Osteoblast (primary cell): ENCODE data around the gene TSPAN5. TPM values are rescaled to one million over a fixed set of nuclear protein-coding genes. Genes with fewer than 3 reads are reported as not detected.

ENCODE experiments used
- DNase-seq: peaks from one replicate; pipeline ENCODE4 v3.0.0; 2011; ENCODE audit warnings: low spot score, mixed read lengths; ENCODE audit not compliant: insufficient read length; ENCODE audit errors: missing footprints
- H2AFZ ChIP-seq: 2 replicates; pipeline ENCODE4 v1.6.0; 2011; ENCODE audit warnings: mild to moderate bottlenecking, low read length
- H3K27ac ChIP-seq: 2 replicates; pipeline ENCODE4 v1.5.1; 2011; ENCODE audit warnings: mild to moderate bottlenecking, low read depth, low read length, moderate library complexity
- H3K27me3 ChIP-seq: 2 replicates; pipeline ENCODE4 v1.6.0; 2012; ENCODE audit warnings: mild to moderate bottlenecking, control low read depth, inconsistent platforms, low read length, moderate library complexity; ENCODE audit not compliant: insufficient read depth
- H3K36me3 ChIP-seq: 2 replicates; pipeline ENCODE4 v1.5.1; 2011; ENCODE audit warnings: mild to moderate bottlenecking, low read length, control low read depth, moderate library complexity; ENCODE audit not compliant: insufficient read depth
- H3K4me1 ChIP-seq: 2 replicates; pipeline ENCODE4 v1.5.1; 2011; ENCODE audit warnings: mild to moderate bottlenecking, low read length, control low read depth, moderate library complexity; ENCODE audit not compliant: insufficient read depth
- H3K4me2 ChIP-seq: 2 replicates; pipeline ENCODE4 v1.6.0; 2011; ENCODE audit warnings: mild to moderate bottlenecking, low read length; ENCODE audit not compliant: insufficient read depth
- H3K4me3 ChIP-seq: fragments of 200-600 bp; sonication (generic); 3 replicates; pipeline ENCODE4 v1.5.1; 2012; ENCODE audit warnings: mild to moderate bottlenecking, low read length, inconsistent platforms; ENCODE audit not compliant: insufficient read depth
- H3K79me2 ChIP-seq: 2 replicates; pipeline ENCODE4 v1.6.0; 2012; ENCODE audit warnings: mild to moderate bottlenecking, low read length, control low read depth, inconsistent platforms; ENCODE audit not compliant: insufficient read depth
- H3K9me3 ChIP-seq: 2 replicates; pipeline ENCODE4 v1.5.1; 2011; ENCODE audit warnings: low read depth, low read length, control low read depth
- H4K20me1 ChIP-seq: 2 replicates; pipeline ENCODE4 v1.6.0; 2012; ENCODE audit warnings: mild to moderate bottlenecking, low read length, control low read depth; ENCODE audit not compliant: insufficient read depth
- total RNA-seq: library from RNA; depleted of rRNA; stranded (reverse); fragments of >200 nt; gene quantifications from 2 replicates; pipeline ENCODE4 v1.2.3, GENCODE V29; 2012
- TF ChIP-seq, protein P1 (sequence below): IDR thresholded peaks from 2 replicates; pipeline ENCODE4 v1.5.1; 2011; ENCODE audit warnings: mild to moderate bottlenecking, low read depth, low read length, moderate library complexity; ENCODE audit errors: extremely low read depth

The TSPAN5 gene
- total RNA-seq, 1 donor, result 36.9 TPM

DNA sequence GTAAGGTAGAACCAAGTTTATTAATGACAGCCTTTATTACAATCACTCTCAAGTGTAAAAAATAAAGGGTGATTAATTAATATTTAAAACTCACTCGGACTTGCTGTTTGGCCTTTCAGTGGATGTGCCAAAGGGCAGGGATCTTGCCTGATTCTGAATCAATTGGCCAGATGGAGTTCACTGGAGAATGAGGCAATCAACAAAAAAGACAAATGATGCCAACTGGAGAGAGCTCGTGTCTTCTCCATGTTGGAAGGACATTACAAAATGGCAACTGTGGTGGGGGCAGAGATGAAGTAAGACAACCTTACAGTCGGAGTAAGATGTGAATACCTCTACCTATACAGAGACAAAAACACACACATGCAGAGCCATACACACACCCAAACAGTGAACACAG lies 188.0 kb downstream of the TSPAN5 start:
- H3K36me3 ChIP-seq, result peaks cover 12% of the 10 kb centered on the region
- H3K9me3 ChIP-seq, result no peaks in the 10 kb centered on the region
- TF ChIP-seq, protein P1, sequence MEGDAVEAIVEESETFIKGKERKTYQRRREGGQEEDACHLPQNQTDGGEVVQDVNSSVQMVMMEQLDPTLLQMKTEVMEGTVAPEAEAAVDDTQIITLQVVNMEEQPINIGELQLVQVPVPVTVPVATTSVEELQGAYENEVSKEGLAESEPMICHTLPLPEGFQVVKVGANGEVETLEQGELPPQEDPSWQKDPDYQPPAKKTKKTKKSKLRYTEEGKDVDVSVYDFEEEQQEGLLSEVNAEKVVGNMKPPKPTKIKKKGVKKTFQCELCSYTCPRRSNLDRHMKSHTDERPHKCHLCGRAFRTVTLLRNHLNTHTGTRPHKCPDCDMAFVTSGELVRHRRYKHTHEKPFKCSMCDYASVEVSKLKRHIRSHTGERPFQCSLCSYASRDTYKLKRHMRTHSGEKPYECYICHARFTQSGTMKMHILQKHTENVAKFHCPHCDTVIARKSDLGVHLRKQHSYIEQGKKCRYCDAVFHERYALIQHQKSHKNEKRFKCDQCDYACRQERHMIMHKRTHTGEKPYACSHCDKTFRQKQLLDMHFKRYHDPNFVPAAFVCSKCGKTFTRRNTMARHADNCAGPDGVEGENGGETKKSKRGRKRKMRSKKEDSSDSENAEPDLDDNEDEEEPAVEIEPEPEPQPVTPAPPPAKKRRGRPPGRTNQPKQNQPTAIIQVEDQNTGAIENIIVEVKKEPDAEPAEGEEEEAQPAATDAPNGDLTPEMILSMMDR, result no peak
- no peaks in the 10 kb centered on the region for H4K20me1 ChIP-seq
- H3K27me3 ChIP-seq, result no peaks in the 10 kb centered on the region
- H3K79me2 ChIP-seq, result no peaks in the 10 kb centered on the region
- no peak for DNase-seq
- H3K27ac ChIP-seq, result peak overlapping the region; percentile 76
- H3K4me1 ChIP-seq, result peaks cover 44% of the 10 kb centered on the region
- peak overlapping the region; percentile 49 for H3K4me2 ChIP-seq
- no peak overlapping the region for H3K4me3 ChIP-seq
- H2AFZ ChIP-seq, result peak overlapping the region; percentile 8

DNA sequence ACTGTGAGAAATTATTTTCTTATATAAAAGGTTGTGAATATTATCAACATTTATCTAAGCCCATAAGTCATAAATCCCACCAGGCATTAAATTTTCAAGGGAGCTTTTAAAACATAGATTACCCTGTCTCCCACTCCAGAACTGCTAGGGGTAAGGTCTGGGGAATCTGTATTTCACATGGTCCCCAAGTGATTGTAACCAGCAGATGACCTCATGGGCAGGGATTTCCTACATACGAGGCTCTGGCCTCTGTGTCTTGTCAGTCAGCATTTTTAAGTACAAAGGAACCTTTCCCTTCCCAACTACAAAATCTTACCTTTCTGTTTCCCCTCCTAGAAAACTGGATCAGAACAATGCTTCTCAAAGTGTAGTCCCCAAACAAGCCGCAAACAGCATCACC lies 188.6 kb downstream of the TSPAN5 start:
- Histone ChIP-seq H3K27me3 (no peaks in the 10 kb centered on the region), H2AFZ (no peak overlapping the region), H3K4me2 (no peak overlapping the region), H3K4me1 (peaks cover 43% of the 10 kb centered on the region), H3K4me3 (no peak overlapping the region), H3K27ac (peak overlapping the region; percentile 76), H4K20me1 (no peaks in the 10 kb centered on the region), H3K9me3 (no peaks in the 10 kb centered on the region), H3K36me3 (peaks cover 11% of the 10 kb centered on the region), H3K79me2 (no peaks in the 10 kb centered on the region)
- peak; percentile 60 for DNase-seq
- TF ChIP-seq, protein P1, result no peak

GRCh38 chr4:98468709-98469108 lies 189.7 kb downstream of the TSPAN5 start:
- Histone ChIP-seq H3K27me3 (no peaks in the 10 kb centered on the region), H4K20me1 (no peaks in the 10 kb centered on the region), H3K4me2 (peak overlapping the region; percentile 40), H3K79me2 (no peaks in the 10 kb centered on the region), H3K27ac (peak overlapping the region; percentile 76), H3K4me1 (peaks cover 34% of the 10 kb centered on the region), H3K4me3 (peak overlapping the region; percentile 25), H3K9me3 (no peaks in the 10 kb centered on the region), H2AFZ (peak overlapping the region; percentile 21), H3K36me3 (peaks cover 11% of the 10 kb centered on the region)
- TF ChIP-seq, protein P1, result no peak
- DNase-seq, result no peak

GRCh38 chr4:98467627-98468072 lies 190.8 kb downstream of the TSPAN5 start:
- no peaks in the 10 kb centered on the region for H3K79me2 ChIP-seq
- H3K9me3 ChIP-seq, result no peaks in the 10 kb centered on the region
- peak; percentile 78 for DNase-seq
- H3K27me3 ChIP-seq, result no peaks in the 10 kb centered on the region
- H2AFZ ChIP-seq, result peak overlapping the region; percentile 42
- peaks cover 11% of the 10 kb centered on the region for H3K36me3 ChIP-seq
- peaks cover 34% of the 10 kb centered on the region for H3K4me1 ChIP-seq
- peak overlapping the region; percentile 69 for H3K4me3 ChIP-seq
- peak overlapping the region; percentile 78 for H3K27ac ChIP-seq
- H3K4me2 ChIP-seq, result peak overlapping the region; percentile 89
- TF ChIP-seq, protein P1, result peak; percentile 91
- H4K20me1 ChIP-seq, result no peaks in the 10 kb centered on the region
